AG10803 (cell line): Measurements from ENCODE around the gene MRPL21.
A peak's percentile ranks its signal among the peaks of the same experiment; 100 is the strongest.

ENCODE experiments used
- DNase-seq: peaks from one replicate; pipeline ENCODE4 v3.0.0; 2010; ENCODE audit warnings: low read depth
- H3K4me3 ChIP-seq: 2 replicates; pipeline ENCODE4 v1.5.1; 2011; ENCODE audit warnings: mild to moderate bottlenecking, low read length, control low read depth
- TF ChIP-seq, protein P1 (sequence below): conservative IDR thresholded peaks from 2 replicates; pipeline ENCODE4 v1.5.1; 2011; ENCODE audit warnings: mild to moderate bottlenecking, low read length, control low read depth, inconsistent platforms

MRPL21 gene

DNA sequence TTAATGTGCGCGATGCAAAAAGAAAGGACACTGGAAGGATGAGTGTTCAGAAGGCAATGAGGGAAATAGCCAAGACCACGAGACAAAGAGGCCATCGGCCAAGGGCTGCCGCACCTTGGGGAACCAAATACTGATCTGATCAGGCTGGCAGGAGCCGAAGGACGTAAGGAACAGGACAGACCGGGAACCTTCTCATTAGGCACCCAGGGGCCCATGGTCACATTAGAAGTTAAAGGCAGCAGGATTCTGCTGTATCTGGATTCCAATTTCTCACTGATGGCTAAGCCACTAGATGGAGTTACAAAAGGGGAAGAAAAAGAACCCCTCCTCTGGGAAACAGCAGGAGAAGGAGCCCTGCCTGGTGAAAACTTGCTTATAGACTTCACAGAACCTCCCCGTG lies 33.2 kb downstream of the MRPL21 start:
- TF ChIP-seq, protein P1, sequence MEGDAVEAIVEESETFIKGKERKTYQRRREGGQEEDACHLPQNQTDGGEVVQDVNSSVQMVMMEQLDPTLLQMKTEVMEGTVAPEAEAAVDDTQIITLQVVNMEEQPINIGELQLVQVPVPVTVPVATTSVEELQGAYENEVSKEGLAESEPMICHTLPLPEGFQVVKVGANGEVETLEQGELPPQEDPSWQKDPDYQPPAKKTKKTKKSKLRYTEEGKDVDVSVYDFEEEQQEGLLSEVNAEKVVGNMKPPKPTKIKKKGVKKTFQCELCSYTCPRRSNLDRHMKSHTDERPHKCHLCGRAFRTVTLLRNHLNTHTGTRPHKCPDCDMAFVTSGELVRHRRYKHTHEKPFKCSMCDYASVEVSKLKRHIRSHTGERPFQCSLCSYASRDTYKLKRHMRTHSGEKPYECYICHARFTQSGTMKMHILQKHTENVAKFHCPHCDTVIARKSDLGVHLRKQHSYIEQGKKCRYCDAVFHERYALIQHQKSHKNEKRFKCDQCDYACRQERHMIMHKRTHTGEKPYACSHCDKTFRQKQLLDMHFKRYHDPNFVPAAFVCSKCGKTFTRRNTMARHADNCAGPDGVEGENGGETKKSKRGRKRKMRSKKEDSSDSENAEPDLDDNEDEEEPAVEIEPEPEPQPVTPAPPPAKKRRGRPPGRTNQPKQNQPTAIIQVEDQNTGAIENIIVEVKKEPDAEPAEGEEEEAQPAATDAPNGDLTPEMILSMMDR = peak; percentile 31
- peak overlapping the region; percentile 49 for H3K4me3 ChIP-seq
- no peak for DNase-seq

DNA sequence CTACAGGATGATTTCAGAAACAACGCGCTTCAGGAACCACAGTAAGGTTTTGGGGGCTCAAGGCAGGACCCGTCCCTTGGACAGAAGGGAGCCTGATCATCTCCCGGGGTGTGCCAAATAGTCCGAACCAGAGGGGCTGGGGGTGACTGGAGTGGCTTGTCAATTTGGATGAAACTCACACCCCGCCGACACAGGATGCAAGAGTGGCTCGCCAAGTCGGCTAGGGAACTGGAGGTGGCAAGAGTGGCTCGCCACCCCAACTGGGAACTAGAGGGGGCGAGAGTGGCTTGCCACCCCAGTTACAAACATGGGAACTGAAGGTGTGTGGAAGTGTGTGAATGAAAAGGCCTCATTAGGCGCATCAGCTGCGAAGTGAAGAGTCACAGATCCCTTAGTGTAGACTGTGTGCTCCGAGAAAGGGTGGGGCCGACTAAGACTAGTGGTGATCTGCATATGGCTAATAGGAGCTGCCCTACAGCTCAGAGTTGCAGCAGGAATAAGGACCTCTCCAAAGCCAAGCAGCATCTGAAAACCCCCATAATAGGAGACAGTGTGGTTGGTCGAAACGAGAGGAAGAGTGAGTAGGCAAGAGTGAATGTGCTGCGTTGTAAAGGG lies 35.3 kb downstream of the MRPL21 start:
- DNase-seq = no peak
- H3K4me3 ChIP-seq = no peak overlapping the region
- TF ChIP-seq, protein P1 = no peak

DNA sequence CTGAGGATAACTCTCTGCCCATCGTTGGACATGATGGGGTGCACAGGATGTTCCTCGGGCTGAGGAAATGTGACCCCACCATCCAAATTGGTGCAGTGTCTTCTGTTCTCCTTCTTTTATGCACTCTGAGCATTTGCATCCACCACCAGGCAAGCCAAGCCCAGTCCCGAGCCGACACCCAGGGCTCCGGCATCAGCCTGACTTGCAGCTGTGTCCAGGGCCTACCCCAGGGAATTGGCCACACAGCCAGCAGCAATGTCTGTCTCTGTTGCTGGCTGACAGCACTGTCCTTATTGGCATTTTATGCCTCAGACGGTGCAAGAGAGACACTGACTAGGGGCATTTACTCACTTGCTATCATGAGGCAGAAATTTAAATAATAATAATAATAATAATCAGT lies 36.6 kb downstream of the MRPL21 start:
- TF ChIP-seq, protein P1 = no peak
- DNase-seq = no peak
- no peak overlapping the region for H3K4me3 ChIP-seq

DNA sequence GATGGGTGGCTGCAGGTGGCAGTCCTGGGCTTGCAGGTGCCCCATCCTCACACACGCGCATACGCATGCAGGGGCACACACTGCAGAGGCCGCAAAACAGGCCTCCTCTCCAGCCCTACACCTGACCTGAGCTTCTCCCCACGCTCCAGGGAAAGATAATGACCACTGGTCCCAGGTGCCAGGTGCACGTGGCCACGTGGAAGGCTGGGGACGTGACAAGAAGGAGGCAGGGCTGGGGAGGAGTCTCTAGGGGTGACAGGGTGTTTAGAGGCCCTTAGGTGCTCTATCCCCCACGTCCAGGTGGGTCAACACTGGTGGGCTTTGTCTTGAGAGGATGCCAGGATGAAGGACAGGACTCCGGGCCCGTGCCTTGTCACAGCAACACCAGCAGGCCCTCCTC lies 38.4 kb downstream of the MRPL21 start:
- no peak for DNase-seq
- no peak overlapping the region for H3K4me3 ChIP-seq
- TF ChIP-seq, protein P1 = no peak

DNA sequence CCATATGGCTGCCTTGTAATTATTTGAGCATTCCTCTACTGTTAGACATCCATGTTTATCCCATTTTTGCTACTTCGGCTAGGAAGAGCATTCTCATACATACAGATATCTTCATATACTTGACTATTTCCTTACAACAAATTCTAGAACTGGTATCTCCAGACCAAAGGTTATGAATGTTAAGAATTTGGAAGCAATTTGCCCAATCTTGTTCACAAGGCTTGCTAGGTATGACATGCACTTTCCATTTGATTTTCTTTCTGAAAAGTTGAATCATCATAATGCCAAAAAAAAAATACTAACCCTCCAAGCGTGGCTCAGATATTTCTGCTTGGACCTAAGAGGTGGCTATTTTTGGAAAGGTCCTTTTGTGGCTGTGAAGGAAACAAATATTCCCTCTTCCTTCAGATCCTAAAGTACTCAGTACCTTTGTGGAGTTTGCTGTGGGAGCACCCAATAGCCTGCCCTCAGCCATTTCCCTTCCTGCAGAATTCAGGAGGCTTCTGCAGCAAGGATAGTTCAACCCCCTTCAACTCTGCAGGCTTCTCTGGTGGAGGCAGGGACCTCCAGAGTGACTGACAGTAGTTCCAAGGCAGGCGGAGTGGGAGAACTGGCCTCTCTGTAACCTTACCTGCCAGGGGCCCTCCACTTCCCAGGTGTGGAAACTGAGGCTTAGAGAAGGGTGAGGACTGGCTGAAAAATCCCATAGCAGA lies 39.9 kb downstream of the MRPL21 start:
- no peak for DNase-seq
- TF ChIP-seq, protein P1 = no peak

DNA sequence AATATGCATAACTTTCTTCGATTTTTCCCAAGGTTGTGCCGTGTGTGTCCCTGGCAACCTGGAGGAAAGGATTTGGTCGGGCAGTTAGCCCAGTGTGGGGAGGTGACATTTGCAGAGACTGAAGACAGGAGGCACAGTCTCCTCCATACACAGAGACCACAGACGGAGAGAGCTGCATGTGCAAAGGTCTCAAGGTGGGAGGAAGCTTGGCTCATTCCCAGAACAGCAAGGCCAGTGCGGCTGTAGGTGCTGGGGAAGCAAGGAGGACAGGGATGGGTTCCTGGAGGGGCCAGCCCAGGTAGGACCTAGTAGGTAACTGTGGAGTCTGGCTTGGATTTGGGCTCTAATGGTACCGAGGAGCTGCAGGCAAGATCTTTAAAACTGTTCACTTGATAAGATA lies 41.2 kb downstream of the MRPL21 start:
- no peak overlapping the region for H3K4me3 ChIP-seq
- DNase-seq = no peak
- TF ChIP-seq, protein P1 = no peak

More for the DNA sequence above, 39.9 kb downstream of the MRPL21 start:
- H3K4me3 ChIP-seq = no peak overlapping the region

DNA sequence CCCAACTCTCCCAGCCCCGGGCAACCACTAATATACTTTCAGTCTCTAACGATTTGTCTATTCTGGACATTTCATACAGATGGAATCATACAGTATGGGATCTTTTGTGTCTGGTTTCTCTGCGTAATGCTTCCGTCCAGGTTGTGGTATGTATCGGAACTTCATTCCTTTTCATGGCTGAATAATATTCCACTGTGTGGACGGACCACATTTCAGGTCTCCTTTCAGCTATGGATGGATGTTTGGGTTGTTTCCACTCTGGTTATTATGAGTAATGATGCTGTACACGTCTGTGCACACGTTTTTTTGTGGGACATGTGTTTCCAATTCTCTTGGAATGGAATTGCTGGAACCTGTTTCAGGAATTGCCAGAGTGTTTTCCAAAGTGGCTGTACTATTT lies 44.5 kb downstream of the MRPL21 start:
- TF ChIP-seq, protein P1 = no peak
- no peak overlapping the region for H3K4me3 ChIP-seq
- DNase-seq = peak; percentile 21
